Smooth muscle cell (in vitro differentiated cells): ENCODE results near the gene UNC13A. TPM values are rescaled to one million over a fixed set of nuclear protein-coding genes. Genes with fewer than 3 reads are reported as not detected.

Experiments
- DNase-seq: peaks from one replicate; lab custom pipeline; 2025; ENCODE audit not compliant: unreplicated experiment; lab: John Stamatoyannopoulos, UW
- H2AFZ ChIP-seq: fragments of 200-600 bp; sonication (generic); 2 replicates; pipeline ENCODE4 v1.6.0; 2016; ENCODE audit warnings: antibody characterized with exemption, low read depth, mild to moderate bottlenecking
- H3F3A ChIP-seq: fragments of 200-600 bp; sonication (generic); 2 replicates; pipeline ENCODE4 v1.6.0; 2017; ENCODE audit warnings: antibody characterized with exemption, low read depth
- H3K27ac ChIP-seq: fragments of 200-600 bp; sonication (generic); 2 replicates; pipeline ENCODE4 v1.5.1; 2016; ENCODE audit warnings: low read depth, mild to moderate bottlenecking
- H3K27me3 ChIP-seq: fragments of 200-600 bp; sonication (generic); 2 replicates; pipeline ENCODE4 v1.6.1; 2016; ENCODE audit warnings: low read depth, mild to moderate bottlenecking
- H3K36me3 ChIP-seq: fragments of 200-600 bp; sonication (generic); 2 replicates; pipeline ENCODE4 v1.5.1; 2016; ENCODE audit warnings: low read depth
- H3K4me1 ChIP-seq: fragments of 200-600 bp; sonication (generic); 2 replicates; pipeline ENCODE4 v1.5.1; 2016; ENCODE audit warnings: low read depth
- H3K4me2 ChIP-seq: fragments of 200-600 bp; sonication (generic); 2 replicates; pipeline ENCODE4 v1.6.0; 2016; ENCODE audit warnings: mild to moderate bottlenecking
- H3K4me3 ChIP-seq: fragments of 200-600 bp; sonication (generic); 2 replicates; pipeline ENCODE4 v1.5.1; 2016; ENCODE audit warnings: mild to moderate bottlenecking
- H3K79me2 ChIP-seq: fragments of 200-600 bp; sonication (generic); 2 replicates; pipeline ENCODE4 v1.6.0; 2016; ENCODE audit warnings: low read depth, mild to moderate bottlenecking
- H3K9ac ChIP-seq: fragments of 200-600 bp; sonication (generic); 2 replicates; pipeline ENCODE4 v1.6.0; 2016; ENCODE audit warnings: low read depth
- H3K9me3 ChIP-seq: fragments of 200-600 bp; sonication (generic); replicated peaks from 2 replicates; pipeline ENCODE4 v1.5.1; 2016; ENCODE audit warnings: low read depth
- H4K20me1 ChIP-seq: fragments of 200-600 bp; sonication (generic); 2 replicates; pipeline ENCODE4 v1.6.0; 2016; ENCODE audit warnings: low read depth
- CTCF ChIP-seq: fragments of 200-600 bp; sonication (generic); IDR thresholded peaks from 2 replicates; pipeline ENCODE4 v1.5.1; 2017; ENCODE audit warnings: borderline replicate concordance, mild to moderate bottlenecking, antibody characterized with exemption; ENCODE audit not compliant: insufficient read depth, poor library complexity, severe bottlenecking
- WGBS: methylation state at CpG from one replicate; pipeline ENCODE4 v1.1.7; 2016; ENCODE audit warnings: low lambda C conversion rate; 5-methylcytosine and 5-hydroxymethylcytosine counted together
- polyA plus RNA-seq: library from polyadenylated mRNA; unstranded; fragments of >200 nt; fragmentation: Nextera tagmentation; extraction: Ambion mirVana; gene quantifications from 2 replicates; pipeline ENCODE4 v1.2.1, GENCODE V29; 2016
- total RNA-seq: library from RNA; depleted of rRNA; stranded (reverse); fragments of >200 nt; gene quantifications from 2 replicates; pipeline ENCODE4 v1.2.3, GENCODE V29; 2014

Gene UNC13A
- total and polyA plus RNA-seq, 2 experiments from 2014 or later, result 0.21 to 2.1 TPM

- peak overlapping the region; percentile 37 for H3K4me3 ChIP-seq
- WGBS, result 7% methylated on average over 23 of the region's 24 CpGs
- no peak overlapping the region for H2AFZ ChIP-seq
These were observed 855 bp downstream of the UNC13A start for GRCh38 chr19:17687141-17687856.

GRCh38 chr19:17686592-17687024 is 1.5 kb downstream of the UNC13A start:
- no peak overlapping the region for H3K27ac ChIP-seq
- peaks cover 26% of the 10 kb centered on the region for H3K27me3 ChIP-seq
- H3F3A ChIP-seq, result no peaks in the 10 kb centered on the region
- H3K4me3 ChIP-seq, result peak overlapping the region; percentile 32
- H3K9me3 ChIP-seq, result no peaks in the 10 kb centered on the region
- H4K20me1 ChIP-seq, result no peaks in the 10 kb centered on the region
- no peak for DNase-seq
- no peak overlapping the region for H3K9ac ChIP-seq
- H2AFZ ChIP-seq, result no peak overlapping the region
- no peak for TF ChIP-seq CTCF
- no peaks in the 10 kb centered on the region for H3K36me3 ChIP-seq
- WGBS, result 2% methylated on average over 14 of the region's 28 CpGs
- peaks cover 5% of the 10 kb centered on the region for H3K4me1 ChIP-seq
- no peaks in the 10 kb centered on the region for H3K79me2 ChIP-seq
- peak overlapping the region; percentile 84 for H3K4me2 ChIP-seq

More at GRCh38 chr19:17687141-17687856, 855 bp downstream of the UNC13A start:
- Histone ChIP-seq H3K4me1 (peaks cover 5% of the 10 kb centered on the region), H3K9me3 (no peaks in the 10 kb centered on the region), H3K4me2 (peak overlapping the region; percentile 84), H3K9ac (no peak overlapping the region), H3K36me3 (no peaks in the 10 kb centered on the region), H3K27ac (no peak overlapping the region), H3F3A (no peaks in the 10 kb centered on the region), H4K20me1 (no peaks in the 10 kb centered on the region), H3K27me3 (peaks cover 26% of the 10 kb centered on the region), H3K79me2 (no peaks in the 10 kb centered on the region)
- TF ChIP-seq CTCF, result no peak
- DNase-seq, result no peak

GRCh38 chr19:17686023-17686521 is 2.1 kb downstream of the UNC13A start:
- Histone ChIP-seq H3F3A (no peaks in the 10 kb centered on the region), H3K9me3 (no peaks in the 10 kb centered on the region), H3K79me2 (no peaks in the 10 kb centered on the region), H4K20me1 (no peaks in the 10 kb centered on the region), H3K4me3 (peak overlapping the region; percentile 32), H3K4me1 (peaks cover 5% of the 10 kb centered on the region), H2AFZ (no peak overlapping the region), H3K4me2 (peak overlapping the region; percentile 84), H3K36me3 (no peaks in the 10 kb centered on the region), H3K27ac (no peak overlapping the region), H3K9ac (no peak overlapping the region), H3K27me3 (peaks cover 26% of the 10 kb centered on the region)
- no peak for TF ChIP-seq CTCF
- 4% methylated on average over 8 of the region's 12 CpGs for WGBS
- DNase-seq, result no peak
